Activated T-cell treated with anti-CD3 and anti-CD28 coated beads, Interleukin-2, amount 50 U/mL, for 48 hours (primary cell): Measurements from ENCODE around the gene SLC38A9.

Source experiments
- DNase-seq, 2 experiments: peaks; one replicate each; pipeline ENCODE4 v3.0.0-alpha.2; 2020

SLC38A9 gene

DNA sequence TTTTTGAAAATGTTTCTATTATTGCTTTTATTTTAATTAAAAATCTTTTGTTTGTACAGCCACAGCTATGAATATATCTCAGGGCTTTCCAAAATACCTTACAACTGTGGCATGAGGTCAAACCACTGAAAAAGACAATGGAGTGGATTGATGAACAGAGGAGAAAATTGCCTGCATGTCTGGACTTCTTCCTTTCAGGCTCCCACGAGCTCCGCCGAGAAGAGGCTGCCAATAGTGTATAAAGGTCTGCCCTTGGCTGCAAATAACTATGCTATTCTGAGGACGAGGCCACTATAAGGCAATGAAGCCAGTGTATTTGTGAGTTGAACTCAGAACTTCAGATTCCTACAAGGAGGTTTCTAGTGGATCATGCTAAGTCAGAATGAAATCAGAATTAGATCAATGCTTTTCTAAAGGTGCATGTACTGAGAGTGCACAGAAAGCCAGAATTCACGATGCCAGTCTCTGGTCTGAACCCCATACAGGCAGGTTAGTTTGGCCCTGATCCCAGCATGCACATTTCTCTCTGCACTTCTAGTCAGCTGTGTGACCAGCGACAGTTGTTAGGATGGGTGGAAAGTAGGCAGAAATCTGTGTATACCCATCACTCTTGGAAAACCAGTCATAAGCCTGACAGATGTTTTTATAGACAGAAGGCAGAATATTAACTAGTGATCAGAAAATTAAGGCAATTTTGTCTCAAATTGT is 134.6 kb downstream of the SLC38A9 start:
- no peak for DNase-seq

GRCh38 chr5:55576661-55577060 is 135.5 kb downstream of the SLC38A9 start:
- DNase-seq, result no peak
